Fibroblast of pulmonary artery (primary cell): ENCODE measurements around the gene RIN3.

ENCODE experiments used
- DNase-seq: peaks from one replicate; pipeline ENCODE4 v3.0.0-alpha.2; 2010; ENCODE audit warnings: low read depth
- H3K4me3 ChIP-seq: replicated peaks from 2 replicates; pipeline ENCODE4 v1.5.1; 2011; ENCODE audit warnings: low read depth, mild to moderate bottlenecking, control low read depth, low read length, moderate library complexity
- TF ChIP-seq, protein P1 (sequence below): IDR thresholded peaks from 2 replicates; pipeline ENCODE4 v1.5.1; 2011; ENCODE audit warnings: mild to moderate bottlenecking, control low read depth, low read length, inconsistent platforms; ENCODE audit errors: missing control alignments

Gene RIN3

GRCh38 chr14:92737619-92738188 is 224.1 kb downstream of the RIN3 start:
- no peak for DNase-seq
- TF ChIP-seq, protein P1, sequence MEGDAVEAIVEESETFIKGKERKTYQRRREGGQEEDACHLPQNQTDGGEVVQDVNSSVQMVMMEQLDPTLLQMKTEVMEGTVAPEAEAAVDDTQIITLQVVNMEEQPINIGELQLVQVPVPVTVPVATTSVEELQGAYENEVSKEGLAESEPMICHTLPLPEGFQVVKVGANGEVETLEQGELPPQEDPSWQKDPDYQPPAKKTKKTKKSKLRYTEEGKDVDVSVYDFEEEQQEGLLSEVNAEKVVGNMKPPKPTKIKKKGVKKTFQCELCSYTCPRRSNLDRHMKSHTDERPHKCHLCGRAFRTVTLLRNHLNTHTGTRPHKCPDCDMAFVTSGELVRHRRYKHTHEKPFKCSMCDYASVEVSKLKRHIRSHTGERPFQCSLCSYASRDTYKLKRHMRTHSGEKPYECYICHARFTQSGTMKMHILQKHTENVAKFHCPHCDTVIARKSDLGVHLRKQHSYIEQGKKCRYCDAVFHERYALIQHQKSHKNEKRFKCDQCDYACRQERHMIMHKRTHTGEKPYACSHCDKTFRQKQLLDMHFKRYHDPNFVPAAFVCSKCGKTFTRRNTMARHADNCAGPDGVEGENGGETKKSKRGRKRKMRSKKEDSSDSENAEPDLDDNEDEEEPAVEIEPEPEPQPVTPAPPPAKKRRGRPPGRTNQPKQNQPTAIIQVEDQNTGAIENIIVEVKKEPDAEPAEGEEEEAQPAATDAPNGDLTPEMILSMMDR: no peak
- H3K4me3 ChIP-seq: no peak overlapping the region
